HG03108 (cell line): ENCODE data around the gene MOCS3.

Experiments
- ATAC-seq: cut with Tn5 transposase; IDR thresholded peaks from one replicate; pipeline ENCODE4 v1.9.1; 2021; ENCODE audit warnings: moderate library complexity; ENCODE audit not compliant: unreplicated experiment

MOCS3 gene, protein sequence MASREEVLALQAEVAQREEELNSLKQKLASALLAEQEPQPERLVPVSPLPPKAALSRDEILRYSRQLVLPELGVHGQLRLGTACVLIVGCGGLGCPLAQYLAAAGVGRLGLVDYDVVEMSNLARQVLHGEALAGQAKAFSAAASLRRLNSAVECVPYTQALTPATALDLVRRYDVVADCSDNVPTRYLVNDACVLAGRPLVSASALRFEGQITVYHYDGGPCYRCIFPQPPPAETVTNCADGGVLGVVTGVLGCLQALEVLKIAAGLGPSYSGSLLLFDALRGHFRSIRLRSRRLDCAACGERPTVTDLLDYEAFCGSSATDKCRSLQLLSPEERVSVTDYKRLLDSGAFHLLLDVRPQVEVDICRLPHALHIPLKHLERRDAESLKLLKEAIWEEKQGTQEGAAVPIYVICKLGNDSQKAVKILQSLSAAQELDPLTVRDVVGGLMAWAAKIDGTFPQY

DNA sequence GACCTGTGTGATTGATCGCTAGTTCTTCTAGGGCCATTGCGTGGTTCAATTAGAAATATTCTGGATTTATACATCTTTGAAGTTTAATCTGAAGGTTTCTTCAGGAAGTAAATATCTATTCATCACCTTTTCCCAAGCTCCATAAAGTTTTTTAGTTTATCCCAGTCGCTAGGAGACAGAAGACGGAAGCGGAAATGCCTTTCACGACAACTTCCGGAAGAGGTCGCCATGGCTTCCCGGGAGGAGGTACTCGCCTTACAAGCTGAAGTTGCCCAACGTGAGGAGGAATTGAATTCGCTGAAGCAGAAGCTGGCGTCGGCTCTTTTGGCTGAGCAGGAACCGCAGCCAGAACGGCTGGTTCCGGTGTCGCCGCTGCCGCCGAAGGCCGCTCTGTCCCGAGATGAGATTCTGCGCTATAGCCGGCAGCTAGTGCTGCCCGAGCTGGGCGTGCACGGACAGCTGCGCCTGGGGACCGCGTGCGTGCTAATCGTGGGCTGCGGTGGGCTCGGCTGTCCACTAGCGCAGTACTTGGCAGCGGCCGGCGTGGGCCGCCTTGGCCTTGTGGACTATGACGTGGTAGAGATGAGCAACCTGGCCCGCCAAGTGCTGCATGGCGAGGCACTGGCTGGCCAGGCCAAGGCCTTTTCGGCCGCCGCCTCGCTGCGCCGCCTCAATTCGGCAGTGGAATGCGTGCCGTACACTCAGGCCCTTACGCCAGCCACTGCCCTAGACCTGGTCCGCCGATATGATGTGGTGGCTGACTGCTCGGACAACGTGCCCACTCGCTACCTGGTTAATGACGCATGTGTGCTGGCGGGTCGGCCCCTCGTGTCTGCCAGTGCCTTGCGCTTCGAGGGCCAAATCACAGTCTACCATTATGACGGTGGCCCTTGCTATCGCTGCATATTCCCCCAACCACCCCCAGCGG lies at the start of gene MOCS3:
MOCS3 (plus strand) TSS at position 204 of the 928 bp plus-strand sequence; CDS start at position 229, 25 bp downstream.
- ATAC-seq: peak; percentile 72

DNA sequence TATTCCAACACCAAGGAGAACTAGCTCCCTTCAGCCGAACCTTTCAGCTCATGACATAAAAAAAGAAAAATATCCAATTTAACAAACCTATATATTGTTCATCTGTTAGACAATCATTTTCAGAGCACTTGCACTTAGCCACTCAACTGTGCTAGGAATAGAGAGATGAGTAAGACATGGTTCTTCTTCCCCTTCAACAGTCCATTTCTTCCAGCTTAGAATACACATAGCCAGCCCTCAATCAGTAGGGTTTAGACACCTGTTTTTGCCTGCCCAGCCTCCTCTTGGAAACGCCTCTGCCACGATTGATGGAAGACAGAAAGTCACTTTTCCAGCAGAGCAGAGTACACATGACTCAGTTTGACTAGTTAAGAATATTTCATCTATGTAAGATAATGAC lies 49.2 kb upstream of the MOCS3 start:
- no peak for ATAC-seq

DNA sequence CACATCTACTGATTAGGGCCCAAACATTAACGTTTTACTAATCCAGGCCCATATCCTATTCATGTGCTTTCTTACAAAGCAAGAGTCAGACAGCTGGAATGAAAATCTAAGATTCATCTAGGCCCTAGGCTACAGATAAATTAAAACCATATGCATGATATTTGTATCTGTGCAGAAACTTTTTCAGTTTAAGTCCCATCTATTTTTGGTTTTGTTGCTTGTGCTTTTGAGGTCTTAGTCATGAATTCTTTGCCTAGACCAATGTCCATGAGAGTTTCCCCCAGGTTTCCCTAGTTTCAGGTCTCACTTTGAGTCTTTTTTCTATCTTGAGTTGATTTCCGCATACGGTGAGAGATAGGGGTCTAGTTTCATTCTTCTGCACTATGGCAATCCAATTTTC lies 47.6 kb upstream of the MOCS3 start:
- ATAC-seq: no peak

DNA sequence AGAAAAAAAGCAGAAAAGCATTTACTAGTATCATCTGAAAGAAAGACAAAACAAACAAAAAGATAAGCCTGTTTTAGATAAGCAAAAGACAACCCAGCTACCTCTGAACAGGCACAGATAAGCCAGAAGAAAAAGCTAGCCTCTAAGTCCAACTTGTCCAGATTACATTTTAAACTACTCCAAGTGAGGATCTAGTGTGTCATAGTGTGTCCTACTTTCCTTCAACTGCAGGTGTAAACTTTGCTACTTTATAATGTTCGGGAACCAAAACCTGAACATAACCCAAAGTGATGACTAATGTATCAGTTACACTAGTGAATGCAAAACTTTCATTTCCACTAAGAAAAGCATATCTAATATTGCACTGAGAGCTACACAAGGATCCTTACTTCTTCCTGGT lies 46.9 kb upstream of the MOCS3 start:
- ATAC-seq: peak; percentile 46

DNA sequence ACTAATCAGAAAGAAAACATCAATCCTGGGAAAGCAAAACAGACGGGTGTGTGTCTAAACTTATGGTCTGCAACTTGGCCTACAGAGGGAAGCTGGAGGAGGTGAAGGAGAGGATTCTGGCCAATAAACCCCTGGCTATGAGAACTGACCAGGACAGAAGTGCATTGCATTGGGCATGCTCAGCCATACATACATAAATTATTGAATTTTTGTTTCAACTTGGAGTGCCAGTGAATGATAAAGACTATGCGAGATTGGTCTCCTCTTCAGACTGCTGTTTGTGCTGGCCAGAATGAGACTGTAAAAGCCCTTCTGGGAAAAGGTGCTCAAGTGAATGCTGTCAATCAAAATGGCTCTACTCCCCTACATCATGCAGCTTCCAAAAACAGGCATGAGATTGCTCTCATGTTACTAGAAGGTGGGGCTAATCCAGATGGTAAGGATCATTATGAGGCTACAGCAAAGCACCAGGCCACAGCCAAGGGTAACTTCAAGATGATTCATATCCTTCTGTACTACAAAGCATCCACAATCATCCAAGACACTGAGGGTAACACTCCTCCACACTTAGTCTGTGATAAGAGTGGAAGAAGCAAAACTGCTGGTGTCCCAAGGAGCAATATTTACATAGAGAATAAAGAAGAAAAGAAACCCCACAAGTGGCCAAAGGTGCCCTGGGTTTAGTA lies 44.8 kb upstream of the MOCS3 start:
- no peak for ATAC-seq

DNA sequence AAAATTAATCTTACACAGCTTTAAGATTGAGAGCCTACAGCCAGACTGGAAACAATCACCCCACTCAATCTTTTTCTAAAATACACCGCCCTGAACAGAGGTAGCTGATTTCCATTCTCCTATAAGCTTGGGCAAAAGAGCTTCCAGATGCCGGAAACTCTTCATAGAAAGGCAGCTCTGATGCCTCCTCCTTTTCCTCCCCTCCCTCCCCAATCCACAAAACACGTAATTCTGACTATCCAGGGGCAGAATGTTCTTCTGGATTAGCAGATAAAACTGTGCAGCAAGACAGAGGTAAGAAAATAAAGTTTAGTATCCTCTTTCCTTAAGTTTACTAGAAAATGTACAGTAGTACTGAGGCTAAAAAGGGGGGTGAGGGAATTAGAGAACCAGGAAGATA lies 43.2 kb upstream of the MOCS3 start:
- ATAC-seq: no peak

DNA sequence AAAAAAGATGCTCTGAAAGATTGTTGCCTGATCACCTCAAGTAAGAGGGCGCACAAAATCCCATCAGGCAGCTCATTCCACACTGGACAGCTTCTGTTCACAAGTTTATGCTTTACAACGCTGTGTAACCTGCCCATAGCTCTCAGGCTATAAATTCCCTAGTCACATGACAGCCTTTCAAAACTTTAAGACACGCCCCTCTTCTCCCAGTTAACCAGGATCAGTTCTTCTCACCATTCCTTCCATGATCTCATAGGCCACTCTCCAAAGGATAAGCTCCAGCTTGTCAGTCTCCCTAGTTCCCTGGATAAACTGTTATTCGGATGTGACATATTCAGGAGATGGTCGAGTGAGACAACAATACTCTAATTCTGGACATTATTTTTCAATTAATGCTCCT lies 42.4 kb upstream of the MOCS3 start:
- no peak for ATAC-seq

DNA sequence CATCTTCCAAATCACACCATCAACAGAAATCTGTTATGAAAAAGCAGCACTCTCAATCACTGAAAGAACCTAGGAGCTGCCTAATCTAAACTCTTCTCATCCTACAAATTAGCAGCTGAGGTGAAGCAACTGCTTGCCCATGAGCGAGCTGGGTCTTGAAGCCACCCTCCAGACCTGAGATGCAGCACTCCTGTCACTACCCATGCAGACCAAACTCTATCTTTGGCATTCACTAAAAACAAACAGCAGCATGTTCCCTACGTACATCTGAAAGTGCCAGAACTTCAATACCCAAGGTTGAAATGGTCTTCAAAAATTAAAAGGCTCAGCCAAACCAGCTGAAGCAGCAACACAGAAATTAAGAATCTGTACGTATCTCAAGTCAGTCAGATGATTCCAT lies 41.7 kb upstream of the MOCS3 start:
- no peak for ATAC-seq

DNA sequence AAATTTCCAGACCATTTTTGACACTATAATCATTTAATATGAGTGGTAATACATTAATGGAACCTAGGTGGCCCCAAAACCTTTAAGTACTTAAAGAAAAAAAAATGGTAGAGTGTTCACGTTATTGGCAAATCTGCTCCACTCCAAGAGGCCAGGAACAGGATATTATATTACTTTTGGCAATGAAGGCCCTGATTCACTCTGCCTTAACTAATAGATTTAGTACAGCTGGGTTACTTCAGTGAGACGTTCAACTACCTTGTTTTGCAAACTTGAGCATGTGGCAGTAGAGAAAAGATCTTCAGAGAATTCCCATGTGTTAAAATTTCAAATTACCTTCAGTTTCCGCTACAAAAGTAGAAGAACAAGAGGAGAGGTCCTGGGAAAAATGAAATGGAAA lies 40.2 kb upstream of the MOCS3 start:
- no peak for ATAC-seq

DNA sequence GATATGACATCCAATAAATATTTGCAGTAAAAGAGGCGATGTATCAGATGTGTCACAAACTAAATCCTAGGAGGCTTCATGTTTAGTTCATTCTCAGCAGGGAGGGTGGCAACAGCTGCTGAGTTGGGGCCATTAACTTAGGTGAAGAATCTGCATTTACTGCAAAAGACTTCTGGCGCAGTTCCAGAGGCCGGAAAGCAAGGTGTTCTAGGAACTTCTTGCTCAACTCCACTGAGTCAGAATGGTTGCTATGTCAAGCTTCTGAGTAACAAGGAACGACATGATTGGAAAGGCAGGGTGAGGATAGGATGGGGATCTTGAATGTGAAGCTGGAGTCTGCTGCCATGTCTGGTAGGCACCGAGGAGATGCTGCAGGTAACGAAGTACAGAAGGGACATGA lies 39.1 kb upstream of the MOCS3 start:
- no peak for ATAC-seq

DNA sequence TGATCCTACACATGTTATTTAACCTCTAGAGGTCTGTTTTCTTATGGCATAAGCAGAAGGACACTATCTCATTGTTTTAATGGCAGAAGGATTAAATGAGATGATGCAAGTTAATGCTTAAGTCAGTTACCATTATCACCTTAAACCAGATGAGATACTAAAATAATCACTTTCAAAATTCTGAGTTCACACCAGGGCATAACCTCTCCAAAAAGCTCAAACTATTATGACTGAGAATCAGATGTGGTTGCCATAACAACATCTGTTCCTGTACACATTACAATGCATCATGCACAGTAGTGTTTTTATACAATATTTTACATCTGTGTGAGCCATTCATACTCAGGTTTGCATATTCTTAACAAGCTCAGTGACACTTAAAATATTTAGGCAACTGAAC lies 37.6 kb upstream of the MOCS3 start:
- no peak for ATAC-seq

DNA sequence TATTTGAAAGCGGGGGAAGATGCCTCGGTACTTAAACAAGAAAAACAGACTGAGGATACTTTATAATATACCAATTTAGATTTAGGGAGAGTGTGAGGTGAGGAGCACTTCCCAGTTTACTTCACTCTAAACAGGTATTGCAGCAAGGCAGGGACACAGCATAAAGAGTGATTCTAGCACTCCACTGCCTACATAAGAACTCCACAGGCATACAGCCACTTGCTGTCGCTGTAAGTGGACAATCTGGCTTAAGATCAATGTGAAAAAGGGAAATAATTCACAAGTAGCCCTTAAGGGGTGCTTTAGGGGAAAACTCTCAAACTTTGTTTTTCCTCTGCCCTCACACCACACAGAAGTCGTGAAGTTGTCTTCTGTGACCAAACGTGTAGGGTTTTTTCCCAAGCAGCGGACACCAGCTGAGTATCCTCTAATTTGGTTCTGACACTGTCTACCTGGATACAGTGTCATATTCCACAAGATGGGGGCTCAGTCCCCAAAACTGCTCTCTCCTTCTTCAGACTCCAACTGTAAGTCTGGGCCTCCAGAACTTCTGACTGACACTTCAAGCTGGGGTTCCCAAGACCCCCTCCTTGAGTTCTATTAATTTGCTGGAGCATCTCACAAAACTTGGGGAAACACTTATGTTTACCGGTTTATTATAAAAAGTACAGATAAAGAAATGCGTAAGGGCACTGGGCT lies 36.7 kb upstream of the MOCS3 start:
- no peak for ATAC-seq

DNA sequence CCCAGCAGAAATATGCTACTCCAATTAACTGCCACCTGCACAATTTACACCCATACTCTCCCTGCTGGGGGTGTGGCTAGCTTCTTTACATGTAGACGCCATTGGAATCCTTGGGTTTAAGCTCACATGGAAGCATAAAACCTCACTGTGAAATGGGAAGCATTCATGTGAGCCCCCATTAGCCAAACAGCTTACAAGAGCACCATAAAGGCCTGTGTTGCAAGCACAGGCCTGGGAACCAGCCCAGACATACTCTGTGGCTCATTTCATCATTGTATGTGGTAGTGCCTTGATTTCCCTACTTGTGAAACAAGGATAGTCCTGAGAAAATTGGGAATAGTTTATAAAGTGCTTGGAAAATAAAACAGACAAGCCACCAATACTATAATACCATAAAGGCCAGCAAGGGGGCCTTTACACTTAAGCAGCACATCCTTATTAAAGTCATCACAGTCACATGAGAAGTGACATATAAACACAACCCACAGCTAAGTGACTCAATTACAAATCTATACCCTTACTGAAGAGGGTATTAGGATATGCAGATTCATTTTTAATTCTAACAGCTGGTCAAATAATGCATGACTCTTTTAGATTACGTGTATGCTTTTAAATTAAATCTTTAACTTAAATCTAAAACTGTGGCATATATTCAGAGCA lies 34.2 kb upstream of the MOCS3 start:
- no peak for ATAC-seq

DNA sequence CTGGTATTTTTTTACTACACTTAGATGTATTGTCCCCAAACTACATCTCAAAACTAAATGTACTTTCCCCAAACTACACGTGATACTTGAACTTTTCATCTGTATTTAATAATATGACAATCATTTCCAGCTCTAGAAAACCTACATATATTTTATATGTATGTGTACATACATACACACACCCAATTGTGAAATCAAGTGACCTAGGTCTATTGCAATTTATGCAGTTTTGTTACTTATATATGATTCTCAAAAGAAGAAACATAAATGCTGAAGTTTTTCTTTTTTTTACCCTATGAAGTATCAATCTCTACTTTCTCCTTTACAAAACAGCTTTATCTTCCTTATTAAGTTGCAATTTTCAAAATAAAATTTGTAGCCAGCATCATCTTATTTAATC lies 32.1 kb upstream of the MOCS3 start:
- no peak for ATAC-seq

DNA sequence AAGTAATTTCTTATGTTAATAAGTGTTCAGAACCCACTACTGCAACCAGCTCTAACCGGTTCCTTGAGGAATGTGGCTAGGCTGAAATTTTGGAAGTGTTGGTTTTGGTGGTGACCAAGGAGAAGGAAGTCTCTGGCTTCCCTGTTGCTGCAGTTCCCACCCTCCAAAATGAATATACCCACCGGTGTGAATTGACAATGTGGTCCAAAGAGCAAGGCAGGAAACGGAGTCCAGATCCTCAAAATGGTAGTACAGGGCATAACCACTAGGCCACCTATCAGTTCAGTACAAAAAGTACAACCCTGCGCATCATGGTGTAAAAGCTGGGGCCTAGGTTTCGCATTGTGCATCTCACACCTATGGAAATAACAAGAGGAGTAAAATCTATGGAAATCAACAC lies 30.1 kb upstream of the MOCS3 start:
- no peak for ATAC-seq

DNA sequence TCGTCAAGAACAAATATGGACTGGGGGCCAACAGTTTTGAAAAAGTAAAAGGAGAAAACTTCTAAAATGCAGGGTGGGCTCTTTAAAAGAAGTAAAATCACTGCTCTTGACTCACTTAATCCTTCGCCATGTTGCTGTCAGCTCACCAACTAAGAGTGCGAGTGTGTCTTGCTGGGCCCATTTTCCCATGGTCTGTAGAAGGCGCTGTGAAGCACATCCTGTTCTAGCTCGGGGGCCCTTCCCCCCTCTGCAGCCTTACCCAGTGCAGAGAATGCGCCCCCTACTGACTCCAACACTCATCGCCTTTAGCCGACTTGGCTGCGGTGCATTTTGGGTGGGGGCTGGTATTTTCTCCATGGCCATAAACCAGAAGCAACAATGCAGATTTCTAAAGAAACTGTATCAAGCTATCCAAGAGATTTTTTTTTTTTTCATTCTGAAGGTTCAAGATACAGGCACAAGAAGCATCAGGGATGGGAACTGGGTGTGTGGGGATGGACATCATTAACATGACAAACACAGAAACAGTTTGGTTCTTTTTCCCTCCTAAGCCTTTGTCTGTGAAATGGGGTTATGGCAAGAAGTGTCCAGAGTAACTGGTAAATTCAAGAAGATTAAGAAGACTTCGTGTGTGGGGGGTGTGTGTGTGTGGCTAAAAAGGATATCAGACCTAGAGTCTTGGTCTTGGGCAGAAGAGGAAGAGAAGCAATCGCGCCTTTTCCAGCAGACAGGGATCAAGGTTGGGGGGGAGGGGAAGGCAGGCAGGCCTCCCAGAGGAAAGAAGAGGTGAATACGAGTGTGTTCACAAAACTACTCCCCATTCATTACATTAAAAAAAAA lies 29.1 kb upstream of the MOCS3 start:
- peak; percentile 49 for ATAC-seq

DNA sequence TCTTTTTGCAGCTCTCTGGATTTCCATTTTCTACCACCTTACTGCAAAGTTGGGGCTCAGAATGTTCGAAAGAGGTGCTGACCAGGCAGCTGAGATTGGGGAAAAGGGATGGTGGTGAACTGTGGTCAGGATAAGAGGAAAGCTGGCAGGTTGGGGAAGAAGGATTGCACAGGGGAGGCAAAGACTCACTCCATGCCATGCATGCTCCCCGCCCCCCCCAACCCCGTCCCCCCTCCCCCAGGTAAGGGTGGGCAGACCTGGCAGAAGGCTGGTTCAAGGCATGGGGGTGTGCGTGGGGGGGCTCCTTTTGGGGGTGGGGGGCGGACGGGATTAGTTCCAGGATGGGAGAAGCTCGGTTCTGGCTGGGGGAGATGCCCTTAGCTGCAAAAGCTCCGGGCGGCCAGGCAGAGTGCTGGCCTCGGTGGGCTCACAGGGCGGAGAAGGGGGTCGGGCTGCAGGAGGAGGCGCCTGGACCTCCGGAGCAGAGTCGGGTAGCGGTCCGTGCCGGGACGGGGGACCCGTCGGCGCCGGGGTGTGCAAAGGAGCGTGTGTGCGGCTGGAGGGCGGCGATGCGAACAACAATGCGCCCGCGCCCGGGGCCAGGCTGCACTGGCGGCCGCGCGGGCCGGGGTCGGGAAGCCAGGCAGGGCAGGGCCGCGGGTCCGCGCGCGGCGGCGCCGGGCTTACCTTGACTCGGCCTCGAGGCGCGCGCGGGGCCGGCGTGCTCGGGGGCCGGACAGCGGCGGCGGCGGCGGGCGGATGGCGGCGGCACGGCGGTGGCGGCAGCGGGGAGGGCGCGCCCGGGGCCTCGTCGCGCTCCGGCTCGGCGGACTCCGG lies 28.3 kb upstream of the MOCS3 start:
- peak; percentile 5 for ATAC-seq

DNA sequence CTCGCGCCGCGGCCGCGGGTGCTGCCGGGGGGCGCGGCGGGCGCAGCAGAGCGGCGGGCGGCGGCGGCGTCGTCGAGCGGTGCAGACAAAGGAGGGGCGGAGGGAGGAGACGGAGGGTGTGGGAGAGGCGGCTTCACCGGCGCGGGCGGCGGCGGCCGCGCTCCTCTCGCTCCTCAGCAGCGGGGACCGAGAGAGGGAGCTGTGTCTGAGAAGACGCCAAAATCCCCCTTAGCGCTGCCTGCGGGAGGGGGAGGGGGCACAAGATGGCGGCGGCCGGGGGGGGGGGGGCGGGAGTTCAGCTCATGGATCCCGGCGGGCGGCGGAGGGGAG lies 27.7 kb upstream of the MOCS3 start:
- peak; percentile 14 for ATAC-seq
